ENCODE measurements around the gene KDM4B.

- no peak for TF ChIP-seq POLR2AphosphoS5 (IDR thresholded peaks at IDR 0.05)
- TF ChIP-seq CTCF (IDR thresholded peaks at IDR 0.05): no peak
- TF ChIP-seq EP300 (IDR thresholded peaks at IDR 0.05): no peak
- TF ChIP-seq POLR2A (IDR thresholded peaks at IDR 0.05): no peak
Observed at GRCh38 chr19:5171711-5172110, 202.8 kb downstream of the KDM4B start.

Data from gastroesophageal sphincter (tissue), 3 donors.